Uterus (tissue), 2 donors: ENCODE data around the gene MITF.

Source experiments
- CTCF ChIP-seq, 4 experiments: fragments of 200-600 bp in 2 of 4; fragments of 450-650 bp in 2 of 4; sonication (generic) in 2 of 4; IDR thresholded peaks; one replicate each; pipeline ENCODE4 v1.5.1; 2016 to 2019; ENCODE audit warnings: antibody characterized with exemption in 4 of 4, mild to moderate bottlenecking in 2 of 4, moderate library complexity in 1 of 4
- POLR2A ChIP-seq, 2 donors: fragments of 450-650 bp; IDR thresholded peaks; one replicate each; pipeline ENCODE4 v1.6.1; 2016; ENCODE audit warnings: antibody characterized with exemption in 2 of 2, mild to moderate bottlenecking in 1 of 2, moderate library complexity in 1 of 2

GRCh38 chr3:69861556-69861955 is 122.3 kb downstream of the MITF start:
- TF ChIP-seq CTCF (IDR thresholded peaks at IDR 0.05): no peak
- no peak for TF ChIP-seq POLR2A (IDR thresholded peaks at IDR 0.05)
